MCF 10A (cell line): ENCODE results near the gene DUSP18. TPM values are rescaled to one million over a fixed set of nuclear protein-coding genes. Genes with fewer than 3 reads are reported as not detected.

ENCODE experiments used
- BruUV-seq: library from RNA; stranded (reverse); fragments of 400-500 nt; replicated peaks from 2 replicates; lab custom pipeline; 2021; lab: Mats Ljungman, UMichigan
- CTCF ChIA-PET: fragments of 300-600 bp; sonication (Branson Sonifier 250); formaldehyde crosslinking; extraction: SDS; loops from one replicate; lab custom pipeline; 2021; ENCODE audit warnings: antibody characterized with exemption, inconsistent platforms; lab: Yijun Ruan, JAX
- POLR2A ChIA-PET: fragments of 300-600, 350-650 bp; sonication (Branson Sonifier 250); formaldehyde crosslinking; extraction: SDS; loops from one replicate; lab custom pipeline; 2020; ENCODE audit warnings: antibody characterized with exemption, inconsistent platforms; lab: Yijun Ruan, JAX
- DNase-seq: peaks from one replicate; pipeline ENCODE4 v3.0.0-alpha.2; 2018; ENCODE audit not compliant: unreplicated experiment
- H3K27ac Mint-ChIP-seq: one replicate; pipeline ENCODE4 v1.8.0; 2022; ENCODE audit warnings: mild to moderate bottlenecking, low read depth, mixed read lengths; ENCODE audit not compliant: unreplicated experiment
- H3K27me3 Mint-ChIP-seq: one replicate; pipeline ENCODE4 v1.8.0; 2022; ENCODE audit warnings: mixed read lengths; ENCODE audit not compliant: insufficient read depth, unreplicated experiment
- H3K36me3 Mint-ChIP-seq: one replicate; pipeline ENCODE4 v1.8.0; 2022; ENCODE audit warnings: mild to moderate bottlenecking, moderate library complexity, mixed read lengths; ENCODE audit not compliant: insufficient read depth, unreplicated experiment
- H3K4me1 Mint-ChIP-seq: one replicate; pipeline ENCODE4 v1.8.0; 2022; ENCODE audit warnings: mixed read lengths; ENCODE audit not compliant: insufficient read depth, unreplicated experiment
- H3K4me3 Mint-ChIP-seq: one replicate; pipeline ENCODE4 v1.8.0; 2022; ENCODE audit warnings: mild to moderate bottlenecking, moderate library complexity, mixed read lengths; ENCODE audit not compliant: unreplicated experiment
- H3K9me3 Mint-ChIP-seq: one replicate; pipeline ENCODE4 v1.8.0; 2022; ENCODE audit warnings: mixed read lengths; ENCODE audit not compliant: unreplicated experiment
- CTCF ChIP-seq: fragments of 200-600 bp; IDR thresholded peaks from one replicate; pipeline ENCODE4 v1.8.0; 2022; ENCODE audit warnings: antibody characterized with exemption, mild to moderate bottlenecking; ENCODE audit not compliant: unreplicated experiment
- intact Hi-C: fragments of 100-400 bp; cut with micrococcal nuclease; formaldehyde crosslinking; loops from 2 replicates; pipeline ENCODE4 v1.14.1; 2022
- total RNA-seq: library from RNA; stranded (reverse); gene quantifications from 2 replicates; pipeline ENCODE4 v1.2.3, GENCODE V29; 2022

DUSP18 gene
- total RNA-seq, 1 experiment from 2014 or later = 5.6 TPM

DNA sequence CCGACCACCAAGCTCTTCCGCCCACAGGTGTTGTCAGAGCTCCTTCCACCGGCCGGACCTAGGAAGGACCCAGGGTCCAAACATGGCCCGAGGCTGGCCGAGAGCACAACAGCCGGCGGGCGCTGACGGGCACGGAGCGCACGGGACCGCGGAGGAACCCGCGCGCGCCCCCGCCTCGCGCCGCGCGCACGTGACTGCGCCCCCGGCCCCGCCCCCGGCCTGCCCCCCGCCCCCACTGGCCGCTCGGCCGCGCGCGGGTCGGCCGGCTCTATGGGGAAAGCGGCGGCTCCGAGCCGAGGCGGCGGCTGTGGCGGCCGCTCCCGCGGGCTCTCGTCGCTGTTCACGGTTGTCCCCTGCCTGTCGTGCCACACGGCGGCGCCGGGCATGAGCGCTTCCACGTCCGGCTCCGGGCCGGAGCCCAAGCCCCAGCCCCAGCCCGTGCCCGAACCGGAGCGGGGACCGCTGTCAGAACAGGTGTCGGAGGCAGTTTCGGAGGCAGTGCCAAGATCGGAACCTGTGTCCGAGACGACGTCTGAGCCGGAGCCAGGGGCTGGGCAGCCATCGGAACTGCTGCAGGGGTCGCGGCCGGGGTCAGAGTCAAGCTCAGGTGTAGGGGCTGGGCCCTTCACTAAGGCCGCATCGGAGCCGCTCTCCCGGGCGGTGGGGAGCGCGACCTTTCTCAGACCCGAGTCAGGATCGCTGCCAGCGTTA, 27.1 kb upstream of the DUSP18 start, which contains the start of gene OSBP2:
Gene OSBP2, plus strand, starts transcription at position 235 of the 711 bp plus-strand sequence. Its CDS starts 36 bp downstream, at position 271.
- peaks cover 5% of the 10 kb centered on the region for H3K36me3 Mint-ChIP-seq
- intact Hi-C loops = no loop called here
- peak within 1 kb of the TSS; percentile 72 for H3K4me3 Mint-ChIP-seq
- CTCF ChIA-PET = interaction anchor here (0.7 kb wide), 1 partner anchor 53 kb away, joined by 4 read pairs; no protein-coding TSS in a partner anchor
- H3K9me3 Mint-ChIP-seq = no peaks in the 10 kb centered on the region
- no peaks in the 10 kb centered on the region for H3K4me1 Mint-ChIP-seq
- POLR2A ChIA-PET = no interaction called here
- BruUV-seq = no TSS peak
- no peaks in the 10 kb centered on the region for H3K27me3 Mint-ChIP-seq
- TF ChIP-seq CTCF = no peak
- DNase-seq = no peak
- no peak within 1 kb of the TSS for H3K27ac Mint-ChIP-seq

GRCh38 chr22:30694171-30694639, 26.5 kb upstream of the DUSP18 start:
- H3K27ac Mint-ChIP-seq = no peak overlapping the region

DNA sequence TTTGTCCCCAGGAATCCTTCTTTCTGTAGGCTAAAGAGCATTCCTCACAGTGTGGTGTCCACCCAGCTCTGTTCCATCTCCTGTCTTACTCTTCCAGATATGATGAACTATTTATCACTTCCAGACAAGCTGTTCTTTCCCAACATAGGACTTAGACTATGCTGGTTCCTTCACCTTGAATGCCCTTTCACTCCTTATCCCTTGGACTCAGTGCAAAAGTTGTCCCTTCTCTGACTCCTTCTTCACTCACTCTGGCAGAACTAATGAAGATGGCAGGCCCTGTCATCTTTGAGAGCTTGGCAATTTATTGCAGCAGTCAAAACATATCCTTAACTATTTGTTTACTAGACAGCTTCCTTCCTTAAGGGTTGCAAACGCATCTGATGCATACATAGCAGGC, 23.5 kb upstream of the DUSP18 start:
- CTCF ChIA-PET = interaction anchor here (0.6 to 0.8 kb wide), 3 partner anchors 11 to 271 kb away, joined by 3 to 4 read pairs (median 4); no protein-coding TSS in a partner anchor
- Mint-ChIP-seq H3K9me3 (no peaks in the 10 kb centered on the region), H3K27ac (no peak overlapping the region), H3K4me3 (no peak overlapping the region), H3K4me1 (no peaks in the 10 kb centered on the region), H3K36me3 (peaks cover 5% of the 10 kb centered on the region), H3K27me3 (no peaks in the 10 kb centered on the region)
- POLR2A ChIA-PET = no interaction called here
- TF ChIP-seq CTCF = no peak
- DNase-seq = no peak
- intact Hi-C loops = no loop called here
- BruUV-seq = no TSS peak

More at GRCh38 chr22:30694171-30694639, 26.5 kb upstream of the DUSP18 start:
- Mint-ChIP-seq H3K4me1 (no peaks in the 10 kb centered on the region), H3K4me3 (peak overlapping the region; percentile 72), H3K36me3 (peaks cover 5% of the 10 kb centered on the region), H3K9me3 (no peaks in the 10 kb centered on the region), H3K27me3 (no peaks in the 10 kb centered on the region)
- no TSS peak for BruUV-seq
- intact Hi-C loops = no loop called here
- POLR2A ChIA-PET = no interaction called here
- peak; percentile 42 for DNase-seq
- CTCF ChIA-PET = no interaction called here
- TF ChIP-seq CTCF = no peak

DNA sequence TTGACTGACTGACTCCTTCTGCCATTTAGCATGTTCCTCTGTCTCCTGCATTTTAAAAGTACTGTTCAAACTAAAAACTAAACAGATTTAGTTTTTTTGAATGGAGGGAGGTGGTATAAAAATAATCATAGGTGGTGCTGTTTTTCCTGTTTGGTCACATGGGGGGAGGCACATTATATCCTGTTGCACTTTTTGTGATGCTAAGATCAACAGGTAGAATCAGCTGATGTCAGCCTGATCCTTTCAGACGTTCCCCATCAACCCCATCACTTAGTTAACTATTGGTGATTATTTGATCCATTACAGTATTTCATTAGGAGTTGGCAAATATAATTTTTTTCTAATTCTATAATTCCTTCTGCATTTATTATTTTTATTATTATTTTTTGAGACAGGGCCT, 21.9 kb upstream of the DUSP18 start:
- Mint-ChIP-seq H3K4me3 (no peak overlapping the region), H3K27ac (no peak overlapping the region), H3K4me1 (no peaks in the 10 kb centered on the region), H3K9me3 (no peaks in the 10 kb centered on the region), H3K36me3 (no peaks in the 10 kb centered on the region), H3K27me3 (no peaks in the 10 kb centered on the region)
- ChIA-PET CTCF (no interaction called here), POLR2A (no interaction called here)
- intact Hi-C loops = no loop called here
- no TSS peak for BruUV-seq
- DNase-seq = no peak
- no peak for TF ChIP-seq CTCF
